ENCODE data around the gene CYP27B1. TPM values are rescaled to one million over a fixed set of nuclear protein-coding genes. Genes with fewer than 3 reads are reported as not detected.
"Not testable (repeated sequence)": the region's sequence is repeated elsewhere in the genome, so short reads cannot be mapped to it uniquely, and the experiment has no call there.

CYP27B1 gene
- polyA plus RNA-seq, 4 donors = 1.00 to 1.5 (median 1.1) TPM

DNA sequence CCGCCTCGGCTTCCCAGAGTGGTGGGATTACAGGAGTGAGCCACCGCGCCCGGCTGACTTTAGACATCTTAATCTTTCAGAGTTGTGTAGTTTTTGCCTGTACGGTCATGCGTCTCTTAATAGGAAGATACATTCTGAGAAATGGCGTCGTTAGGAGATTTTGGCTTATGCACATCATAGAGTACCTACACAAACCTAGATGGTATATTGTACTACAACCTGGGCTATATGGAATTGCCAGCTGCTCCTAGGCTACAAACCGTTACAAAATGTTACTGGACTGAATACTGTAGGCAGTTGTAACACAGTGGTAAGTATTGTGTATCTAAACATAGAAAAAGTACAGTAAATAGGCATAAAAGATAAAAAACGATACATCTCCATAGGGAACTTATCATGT, 17.0 kb upstream of the CYP27B1 start:
- no peak for DNase-seq (ENCODE audit: low read depth in 4 of 4, low spot score in 3 of 4)

DNA sequence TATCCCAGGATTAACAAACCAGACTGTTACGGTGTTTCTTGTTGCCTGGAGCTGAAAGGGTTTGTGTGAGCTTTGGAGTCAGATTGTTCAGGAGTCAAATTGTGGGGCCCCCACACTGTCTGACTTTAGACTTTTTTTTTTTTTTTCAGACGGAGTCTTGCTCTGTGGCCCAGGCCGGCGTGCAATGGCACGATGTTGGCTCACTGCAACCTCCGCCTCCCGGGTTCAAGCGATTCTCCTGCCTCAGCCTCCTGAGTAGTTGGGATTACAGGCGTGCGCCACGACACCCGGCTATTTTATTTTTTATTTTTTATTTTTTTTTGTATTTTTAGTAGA, 16.6 kb upstream of the CYP27B1 start:
- no peak for DNase-seq (ENCODE audit: low read depth in 4 of 4, low spot score in 3 of 4)

DNA sequence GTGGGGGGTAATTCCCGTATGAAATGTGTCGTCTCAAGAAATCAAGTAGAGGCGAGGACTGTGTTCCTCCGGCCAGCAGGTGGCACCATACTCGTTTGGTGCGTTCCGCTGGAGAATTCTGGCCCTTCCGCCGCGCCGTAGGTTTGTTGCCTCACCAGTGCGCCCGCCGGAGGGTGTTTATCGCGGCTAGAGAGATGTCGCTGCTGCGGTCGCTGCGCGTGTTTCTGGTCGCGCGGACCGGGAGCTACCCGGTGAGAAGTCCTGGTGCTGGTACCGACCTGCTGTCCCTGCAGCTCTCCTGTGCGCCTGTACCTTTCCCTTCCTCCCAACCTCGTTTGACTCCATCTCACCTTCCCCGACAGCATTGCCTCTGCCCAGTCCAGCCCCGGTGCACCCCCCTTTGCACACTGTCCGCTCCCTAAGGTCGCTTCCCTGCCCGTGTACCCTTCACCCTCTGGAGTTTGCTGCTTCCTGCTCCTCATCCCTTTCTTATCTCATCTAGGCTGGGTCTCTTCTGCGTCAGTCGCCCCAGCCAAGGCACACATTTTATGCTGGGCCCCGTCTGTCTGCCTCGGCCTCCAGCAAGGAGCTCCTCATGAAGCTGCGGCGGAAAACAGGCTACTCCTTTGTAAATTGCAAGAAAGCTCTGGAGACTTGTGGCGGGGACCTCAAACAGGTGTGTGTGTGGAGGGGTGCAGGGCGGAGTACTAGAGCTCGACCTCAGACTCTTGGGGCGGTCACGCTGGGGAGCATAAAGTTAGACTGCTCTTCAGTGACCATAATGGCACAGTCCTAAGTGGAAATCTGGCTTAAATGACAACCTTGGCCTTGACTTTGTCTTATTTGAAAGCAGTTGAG, 16.0 kb upstream of the CYP27B1 start, which contains the start of gene TSFM:
Gene TSFM (plus strand): TSS at position 180 of the 858 bp plus-strand sequence. CDS start 15 bp downstream, at position 195.
- DNase-seq (ENCODE audit: low read depth in 4 of 4, low spot score in 3 of 4) = peak; percentile 91 to 96 (median 93)

DNA sequence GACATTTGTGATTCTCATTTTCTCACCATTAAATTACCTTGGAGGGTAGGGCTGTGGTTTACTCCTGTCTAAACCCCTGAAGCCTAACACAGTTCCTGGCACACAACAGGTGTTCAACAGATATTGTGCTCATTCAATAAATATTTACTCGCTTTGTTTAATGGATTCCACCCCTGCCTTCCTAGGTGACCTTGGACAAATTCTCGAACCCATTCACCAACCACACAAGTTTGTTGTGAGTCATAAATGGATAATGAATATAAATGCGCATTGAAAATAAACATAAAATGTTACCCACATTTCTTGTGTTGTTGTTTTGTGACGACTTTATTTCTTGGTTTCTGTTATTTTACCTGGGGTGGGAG, 15.3 kb upstream of the CYP27B1 start:
- no peak for DNase-seq (ENCODE audit: low read depth in 4 of 4, low spot score in 3 of 4)

DNA sequence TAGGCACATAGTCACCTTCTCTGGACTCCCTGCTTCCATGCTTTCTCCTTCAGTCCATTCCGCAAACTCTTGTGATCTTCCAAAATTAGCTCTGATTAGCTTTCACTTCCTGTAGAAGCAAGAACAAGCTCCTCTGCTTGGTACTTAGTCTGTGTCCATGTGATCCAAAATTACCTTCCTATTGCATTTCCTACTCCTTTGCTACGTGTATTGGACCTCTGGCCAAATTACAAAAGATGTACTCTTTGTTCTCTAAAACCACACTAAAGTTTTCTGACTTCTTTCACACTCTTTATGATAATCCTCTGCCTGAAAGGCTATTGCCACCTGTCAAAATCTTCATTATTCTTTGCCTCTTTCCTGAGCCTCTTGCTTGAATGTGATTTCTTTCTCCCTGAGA, 14.9 kb upstream of the CYP27B1 start:
- no peak for DNase-seq (ENCODE audit: low read depth in 4 of 4, low spot score in 3 of 4)

DNA sequence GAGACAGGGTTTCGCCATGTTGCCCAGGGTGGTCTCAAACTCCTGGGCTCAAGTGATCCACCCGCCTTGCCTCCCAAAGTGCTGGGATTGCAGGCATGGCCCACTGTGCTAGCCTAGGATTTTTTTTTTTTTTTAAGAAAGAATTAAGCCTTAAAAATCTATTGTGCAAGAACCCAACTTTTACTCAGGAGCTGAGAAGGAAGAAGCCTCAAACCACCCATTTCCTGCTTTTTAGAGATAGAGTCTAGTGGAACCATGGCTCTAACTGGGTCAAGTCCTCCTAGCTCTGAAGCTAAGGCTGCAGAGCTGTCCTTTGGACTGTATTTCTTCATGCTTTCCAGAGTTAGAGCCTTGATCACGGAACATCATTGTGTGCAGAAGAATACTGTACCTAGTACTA, 14.4 kb upstream of the CYP27B1 start:
- no peak for DNase-seq (ENCODE audit: low read depth in 4 of 4, low spot score in 3 of 4)

DNA sequence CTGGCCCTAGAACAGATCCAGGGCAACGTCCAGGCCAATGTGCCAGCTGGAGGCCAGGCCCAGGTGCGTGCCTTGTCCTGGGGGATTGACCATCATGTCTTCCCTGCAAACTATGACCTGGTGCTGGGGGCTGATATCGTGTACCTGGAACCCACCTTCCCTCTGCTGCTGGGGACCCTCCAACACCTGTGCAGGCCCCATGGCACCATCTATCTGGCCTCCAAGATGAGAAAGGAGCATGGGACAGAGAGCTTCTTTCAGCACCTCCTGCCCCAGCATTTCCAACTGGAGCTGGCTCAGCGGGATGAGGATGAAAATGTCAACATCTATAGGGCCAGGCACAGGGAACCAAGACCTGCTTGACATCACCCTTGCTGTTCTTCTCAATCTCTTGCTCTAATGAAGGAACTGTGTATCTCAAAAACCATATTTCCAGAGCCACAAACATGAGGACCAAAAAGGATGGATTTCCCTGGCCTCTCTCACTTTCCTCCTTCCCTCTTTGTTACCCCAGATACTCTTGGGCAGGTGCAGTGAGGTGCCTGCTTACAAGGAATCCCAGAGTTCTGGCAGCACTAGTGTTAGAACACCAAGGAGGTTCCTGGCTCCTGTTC, 13.5 kb upstream of the CYP27B1 start:
- DNase-seq (ENCODE audit: low read depth in 4 of 4, low spot score in 3 of 4) = no peak

DNA sequence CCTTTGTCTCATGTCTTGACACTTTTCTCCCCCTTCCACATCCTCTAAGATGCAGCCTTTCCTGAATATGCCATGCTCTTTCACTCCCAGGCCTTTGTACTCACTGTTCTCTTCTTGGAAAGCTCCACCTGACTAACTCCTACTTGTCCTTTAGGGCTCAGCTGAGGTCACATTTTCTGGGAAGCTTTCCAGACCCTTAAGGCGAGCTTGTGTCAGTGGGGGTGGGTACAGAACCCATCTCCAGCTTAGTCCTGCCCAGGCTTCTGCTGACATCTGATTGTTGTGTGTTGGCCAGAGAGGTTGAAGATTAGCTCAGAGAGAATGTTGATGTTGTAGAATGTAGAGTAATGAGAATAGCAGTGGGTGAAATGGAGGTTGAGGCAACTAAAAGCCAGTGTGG, 12.9 kb upstream of the CYP27B1 start:
- no peak for DNase-seq (ENCODE audit: low read depth in 4 of 4, low spot score in 3 of 4)

DNA sequence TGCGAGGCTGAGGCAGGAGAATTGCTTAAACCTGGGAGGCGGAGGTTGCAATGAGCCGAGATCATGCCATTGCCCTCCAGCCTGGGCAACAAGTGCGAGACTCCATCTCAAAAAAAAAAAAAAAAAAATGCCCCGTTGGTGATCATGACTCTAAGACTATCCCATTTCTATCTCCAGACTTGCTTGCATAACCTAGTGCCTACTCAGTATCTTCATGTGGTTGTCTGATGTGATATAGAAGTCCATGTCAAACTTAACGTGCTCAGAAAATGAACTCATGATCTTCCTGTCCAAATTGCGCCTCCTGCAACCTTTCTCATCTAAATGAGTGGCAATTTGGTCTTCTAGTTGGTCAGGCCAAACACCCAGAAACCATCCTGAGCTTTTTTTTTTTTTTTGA, 11.0 kb upstream of the CYP27B1 start:
- no peak for DNase-seq (ENCODE audit: low read depth in 4 of 4, low spot score in 3 of 4)

DNA sequence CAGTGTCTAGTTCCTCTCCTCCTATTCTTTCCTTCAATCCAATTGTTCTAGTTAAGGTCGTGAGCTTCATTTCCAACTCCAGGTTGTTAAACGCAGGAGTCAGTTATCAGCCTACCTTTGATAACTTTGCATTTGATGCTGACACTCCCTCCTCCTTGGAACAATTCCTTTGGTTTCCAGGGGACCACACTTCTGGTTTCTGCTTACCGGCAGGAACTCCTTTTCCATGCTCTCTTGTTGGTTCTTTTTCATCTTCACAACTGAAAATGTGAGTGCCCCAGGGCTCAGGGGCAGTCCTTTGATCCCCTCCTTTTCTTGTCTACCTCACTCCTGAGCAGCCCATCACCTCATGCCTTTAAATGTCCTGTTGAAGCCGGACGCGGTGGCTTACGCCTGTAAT, 10.5 kb upstream of the CYP27B1 start:
- no peak for DNase-seq (ENCODE audit: low read depth in 4 of 4, low spot score in 3 of 4)

DNA sequence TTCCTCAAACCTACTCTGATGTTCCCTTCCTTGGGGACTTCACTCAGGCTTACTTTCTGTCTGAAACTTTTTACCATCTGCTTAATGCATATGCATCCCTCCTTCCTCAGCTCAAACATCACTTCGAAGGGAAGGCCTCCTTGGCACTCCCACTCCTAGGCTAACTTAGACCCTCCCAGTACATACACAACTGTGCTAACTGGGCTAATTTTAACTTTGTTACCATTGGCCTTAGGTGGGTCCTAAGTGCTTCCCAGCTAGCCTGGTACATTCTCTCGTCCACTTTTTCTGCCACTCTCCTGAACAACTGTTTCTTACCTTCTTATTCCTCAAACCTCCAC, 9.3 kb upstream of the CYP27B1 start:
- no peak for DNase-seq (ENCODE audit: low read depth in 4 of 4, low spot score in 3 of 4)

DNA sequence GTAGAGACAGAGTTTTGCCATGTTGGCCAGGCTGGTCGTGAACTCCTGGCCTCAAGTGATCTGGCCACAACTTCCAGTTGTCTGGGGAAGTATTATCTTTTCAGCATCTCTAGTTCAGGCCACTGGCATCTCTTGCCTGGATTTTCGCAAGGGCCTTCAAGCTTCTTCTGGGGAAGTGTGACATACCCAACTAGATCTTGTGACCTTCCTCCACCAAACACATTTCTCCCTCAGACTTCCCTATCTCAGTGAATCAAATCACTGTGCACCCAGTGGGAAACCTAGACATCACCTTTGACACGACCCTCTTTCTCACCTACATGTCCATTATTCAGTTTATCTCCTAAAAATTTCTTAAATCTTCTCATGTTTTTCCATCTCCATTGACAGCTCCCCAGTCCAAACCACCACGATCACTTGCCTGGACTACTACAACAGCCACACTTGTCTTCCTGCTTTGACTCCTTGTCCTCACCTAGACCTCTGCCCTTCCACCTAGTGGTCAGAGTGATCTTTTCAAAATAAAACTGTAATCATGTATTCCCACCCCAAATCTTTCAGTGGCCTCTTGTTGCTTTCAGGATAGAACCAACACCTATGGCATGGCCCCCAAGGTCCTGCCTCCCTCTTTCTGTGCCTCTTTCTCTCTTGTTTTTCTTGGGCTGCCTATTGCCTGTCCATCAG, 8.8 kb upstream of the CYP27B1 start:
- no peak for DNase-seq (ENCODE audit: low read depth in 4 of 4, low spot score in 3 of 4)

DNA sequence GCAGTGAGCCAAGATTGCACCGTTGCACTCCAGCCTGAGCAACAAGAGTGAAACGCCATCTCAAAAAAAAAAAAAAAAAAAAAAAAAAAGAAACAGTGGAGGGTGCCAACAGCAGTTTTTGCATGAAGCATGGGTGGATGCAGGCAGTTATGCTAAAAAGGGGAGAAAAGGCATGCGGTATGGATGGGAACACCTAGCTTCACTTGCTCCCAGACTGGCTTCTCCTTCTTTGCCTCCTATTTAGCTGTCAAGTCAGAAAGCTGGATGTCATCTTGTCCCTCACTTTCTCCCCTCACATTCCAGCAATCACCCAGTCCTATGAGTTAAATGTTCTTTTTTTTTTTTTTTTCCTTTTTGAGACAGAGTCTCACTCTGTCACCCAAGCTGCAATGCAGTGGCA, 8.2 kb upstream of the CYP27B1 start:
- DNase-seq (ENCODE audit: low read depth in 4 of 4, low spot score in 3 of 4) = no peak

DNA sequence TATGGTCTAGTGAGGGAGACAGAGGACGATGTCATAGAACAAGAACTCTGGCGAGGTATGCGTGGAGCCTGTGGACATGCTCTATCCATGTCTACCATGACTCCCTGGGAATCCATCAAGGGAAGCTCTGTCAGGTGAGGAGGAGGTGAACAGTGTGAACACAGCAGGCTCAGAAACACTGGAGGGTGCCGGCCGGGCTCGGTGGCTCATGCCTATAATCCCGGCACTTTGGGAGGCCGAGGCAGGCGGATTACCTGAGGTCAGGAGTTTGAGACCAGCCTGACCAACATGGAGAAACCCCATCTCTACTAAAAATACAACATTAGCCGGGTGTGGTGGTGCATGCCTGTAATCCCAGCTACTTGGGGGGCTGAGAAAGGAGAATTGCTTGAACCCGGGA, 7.8 kb upstream of the CYP27B1 start:
- DNase-seq (ENCODE audit: low read depth in 4 of 4, low spot score in 3 of 4) = not testable (repeated sequence)

DNA sequence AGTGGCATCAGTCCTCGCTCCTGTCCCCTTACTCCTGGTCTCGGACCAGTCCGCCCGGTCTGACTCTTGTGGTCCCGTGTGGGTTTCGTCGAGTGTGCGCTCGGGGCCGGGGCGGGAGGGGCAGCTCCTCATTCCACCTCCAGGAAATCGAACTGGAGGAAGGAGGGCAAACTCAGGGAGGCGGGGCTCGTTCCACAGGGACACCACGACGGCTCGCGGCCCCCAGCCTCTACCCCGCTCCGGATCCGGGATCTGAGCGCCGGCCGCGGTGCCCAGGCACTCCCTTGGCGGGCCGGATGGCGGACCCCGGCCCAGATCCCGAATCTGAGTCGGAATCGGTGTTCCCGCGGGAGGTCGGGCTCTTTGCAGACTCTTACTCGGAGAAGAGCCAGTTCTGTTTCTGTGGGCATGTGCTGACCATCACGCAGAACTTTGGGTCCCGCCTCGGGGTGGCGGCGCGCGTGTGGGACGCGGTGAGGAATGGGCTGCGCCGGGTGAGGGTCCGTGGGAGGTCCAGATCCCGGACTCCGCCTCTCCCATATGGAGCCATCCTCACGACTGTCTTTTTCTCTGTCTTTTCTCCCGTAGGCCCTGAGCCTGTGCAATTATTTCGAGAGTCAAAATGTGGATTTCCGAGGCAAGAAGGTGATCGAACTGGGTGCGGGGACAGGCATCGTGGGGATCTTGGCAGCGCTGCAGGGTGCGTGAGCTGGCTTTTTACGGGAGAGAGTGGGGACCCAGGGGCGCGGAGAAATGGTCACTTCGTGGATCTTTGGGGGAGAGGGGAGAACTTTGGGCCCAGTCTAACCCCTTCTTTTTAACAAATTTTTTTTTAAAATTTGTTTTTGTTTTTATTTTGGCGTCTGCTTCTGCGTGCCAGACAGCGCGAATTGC, 5.8 kb upstream of the CYP27B1 start, which contains the start of gene EEF1AKMT3:
Gene EEF1AKMT3 (plus strand): TSS at position 186 of the 894 bp plus-strand sequence. CDS start 111 bp downstream, at position 297.
- no peak for DNase-seq (ENCODE audit: low read depth in 4 of 4, low spot score in 3 of 4)

DNA sequence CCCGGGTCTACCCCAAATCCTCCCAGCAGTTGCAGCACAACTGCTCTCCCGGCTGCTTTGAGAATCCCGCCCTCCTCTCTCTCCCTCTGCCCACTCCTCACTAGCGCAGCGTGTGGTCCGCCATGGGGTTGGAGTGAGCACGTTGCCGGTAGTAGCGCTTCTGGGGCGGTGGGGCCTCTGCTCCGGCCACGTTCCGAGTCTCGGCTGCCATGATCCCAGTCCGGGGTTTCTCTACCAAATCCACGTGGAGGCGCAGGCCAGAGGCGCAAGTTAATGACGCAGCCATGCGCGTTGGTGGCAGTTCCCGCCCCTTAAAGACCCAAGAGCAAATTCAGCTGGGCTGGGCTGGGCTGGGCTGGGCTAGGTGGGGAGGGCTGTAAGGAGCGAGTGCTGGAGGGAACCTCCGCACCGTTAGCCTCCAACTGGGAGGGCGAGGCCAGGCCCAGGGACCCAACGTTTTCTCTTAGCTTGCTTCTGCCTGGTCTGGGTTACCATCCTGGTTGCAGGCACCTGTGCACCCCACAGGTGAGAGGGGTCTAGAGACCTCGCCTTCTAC, 5.1 kb upstream of the CYP27B1 start, which contains the start of gene METTL1:
Gene METTL1 (minus strand): TSS at position 233 of the 556 bp plus-strand sequence. CDS start 22 bp downstream, at position 211.
- peak; percentile 93 to 98 (median 96) for DNase-seq (ENCODE audit: low read depth in 4 of 4, low spot score in 3 of 4)

DNA sequence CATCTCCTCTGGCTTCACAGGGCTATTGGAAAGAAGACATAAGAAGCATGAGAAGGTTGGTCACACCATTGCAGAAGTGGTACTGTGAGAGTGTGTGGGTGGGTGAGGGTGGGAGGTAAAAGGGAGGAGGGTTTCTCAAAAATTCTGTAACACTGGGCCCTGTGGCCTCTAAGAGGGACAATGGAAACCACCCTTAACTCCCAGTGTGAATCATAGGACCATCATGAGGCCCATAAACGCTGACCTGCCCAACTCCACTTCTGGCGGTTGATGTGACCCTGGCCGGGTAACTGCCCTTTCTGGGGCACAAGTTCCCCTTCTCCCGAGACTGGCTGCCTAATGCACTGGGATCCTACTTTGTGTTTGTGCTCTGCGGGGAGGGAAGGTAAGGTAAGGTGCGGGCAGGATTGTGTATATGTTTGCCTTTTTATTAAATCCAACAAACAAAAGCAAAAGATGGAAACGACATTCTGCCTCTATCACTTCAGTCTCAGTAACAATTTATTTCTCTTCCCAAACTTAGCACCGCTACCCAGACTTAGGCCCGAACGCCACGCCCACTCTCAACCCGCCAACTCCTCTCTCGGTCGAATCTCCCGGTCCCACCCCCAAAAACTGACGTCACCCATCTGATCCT, 4.5 kb upstream of the CYP27B1 start:
- peak in 2 of 4 donors; percentile 76 to 87 for DNase-seq (ENCODE audit: low read depth in 4 of 4, low spot score in 3 of 4)

DNA sequence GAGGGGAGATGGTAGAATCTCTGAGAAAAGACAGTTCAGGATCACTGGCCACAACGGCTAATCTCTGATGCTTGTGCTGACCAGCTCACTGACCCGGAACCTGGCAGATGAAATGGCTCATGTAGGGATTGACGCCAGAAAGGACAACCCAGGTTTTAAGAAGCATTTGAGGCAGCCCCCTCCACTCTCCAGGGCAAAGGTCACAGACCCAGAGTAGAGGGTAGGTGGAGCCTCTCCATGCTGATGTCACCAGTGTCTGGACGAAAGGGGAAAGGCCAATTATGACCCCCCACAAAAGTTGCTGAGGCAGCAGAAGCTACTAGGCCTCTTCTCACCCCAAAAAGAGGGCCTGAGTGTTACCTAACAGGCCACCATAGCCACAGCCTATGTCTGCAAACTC, 3.9 kb upstream of the CYP27B1 start:
- no peak for DNase-seq (ENCODE audit: low read depth in 4 of 4, low spot score in 3 of 4)

DNA sequence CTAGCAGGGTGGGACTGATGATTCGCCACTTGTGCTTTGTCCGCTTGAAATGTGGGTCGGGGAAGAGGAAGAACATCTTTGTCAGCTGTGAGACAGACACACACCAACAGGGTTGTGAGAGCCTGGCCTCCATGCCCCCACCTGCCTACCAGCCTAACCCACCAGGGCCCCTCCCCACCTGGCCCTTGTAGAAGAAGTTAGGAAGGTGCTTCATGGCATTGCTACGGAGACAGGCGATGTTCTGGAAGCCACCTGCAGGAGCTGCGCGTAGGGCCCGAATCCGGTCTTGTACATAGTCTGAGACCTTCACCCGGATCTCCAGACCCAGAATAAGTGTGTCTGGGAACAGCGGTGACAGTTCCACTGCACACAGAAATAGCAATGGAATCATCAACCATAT, 2.7 kb upstream of the CYP27B1 start:
- DNase-seq (ENCODE audit: low read depth in 4 of 4, low spot score in 3 of 4) = no peak

DNA sequence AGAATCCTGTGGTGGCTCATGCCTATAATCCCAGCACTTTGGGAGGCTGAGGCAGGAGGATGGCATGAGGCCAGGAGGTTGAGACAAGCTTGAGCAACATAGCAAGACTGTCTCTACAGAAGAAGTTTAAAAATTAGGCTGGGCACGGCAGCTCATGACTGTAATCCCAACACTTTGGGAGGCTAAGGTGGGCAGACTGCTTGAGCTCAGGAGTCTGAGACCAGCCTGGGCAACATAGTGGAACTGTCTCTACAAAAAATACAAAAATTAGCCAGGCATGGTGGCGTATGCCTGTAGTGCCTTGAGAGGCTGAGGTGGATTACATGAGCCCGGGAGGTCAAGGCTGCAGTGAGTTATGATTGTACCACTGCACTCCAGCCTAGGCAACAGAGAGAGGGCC, 998 bp upstream of the CYP27B1 start:
- no peak for DNase-seq (ENCODE audit: low read depth in 4 of 4, low spot score in 3 of 4)
